CD8-positive, alpha-beta memory T cell (primary cell): ENCODE data around the gene ACY1. TPM values are rescaled to one million over a fixed set of nuclear protein-coding genes. Genes with fewer than 3 reads are reported as not detected.

Experiments used
- CTCF ChIA-PET: fragments of 350-600 bp; sonication (Branson Sonifier 250); formaldehyde crosslinking; loops from one replicate; lab custom pipeline; 2021; ENCODE audit warnings: antibody characterized with exemption; lab: Charles Lee
- POLR2A ChIA-PET: fragments of 350-600 bp; sonication (Branson Sonifier 250); formaldehyde crosslinking; loops from one replicate; lab custom pipeline; 2021; ENCODE audit warnings: antibody characterized with exemption; lab: Charles Lee
- DNase-seq, 5 donors: peaks; one replicate each; pipeline versions ENCODE4 v3.0.0 to v3.0.0-alpha.2; 2020 to 2022; ENCODE audit warnings: mixed read lengths in 1 of 5
- H3K27ac ChIP-seq: one replicate; pipeline ENCODE4 v1.7.0; 2013; ENCODE audit warnings: low read depth, mild to moderate bottlenecking, low read length, moderate library complexity
- H3K27me3 ChIP-seq: 2 replicates; pipeline ENCODE4 v1.7.0; 2013; ENCODE audit warnings: low read length, mild to moderate bottlenecking; ENCODE audit not compliant: insufficient read depth, poor library complexity, severe bottlenecking
- H3K36me3 ChIP-seq: 2 replicates; pipeline ENCODE4 v1.7.0; 2013; ENCODE audit warnings: mild to moderate bottlenecking, low read length, moderate library complexity; ENCODE audit not compliant: insufficient read depth
- H3K4me1 ChIP-seq: 2 replicates; pipeline ENCODE4 v1.7.0; 2013; ENCODE audit warnings: mild to moderate bottlenecking, low read length, moderate library complexity; ENCODE audit not compliant: insufficient read depth
- H3K4me3 ChIP-seq: 2 replicates; pipeline ENCODE4 v1.7.0; 2013; ENCODE audit warnings: mild to moderate bottlenecking, low read length
- H3K9me3 ChIP-seq: 2 replicates; pipeline ENCODE4 v1.7.0; 2013; ENCODE audit warnings: mild to moderate bottlenecking, low read length
- H3K27ac Mint-ChIP-seq, 8 donors: one replicate each; pipeline ENCODE4 v1.8.0; 2020 to 2021; ENCODE audit warnings: mixed read lengths in 8 of 8, mild to moderate bottlenecking in 6 of 8, inconsistent platforms in 3 of 8, moderate library complexity in 3 of 8
- H3K27me3 Mint-ChIP-seq, 2 donors: one replicate each; pipeline ENCODE4 v1.8.0; 2020 to 2021; ENCODE audit warnings: mixed read lengths in 2 of 2, mild to moderate bottlenecking in 1 of 2, moderate library complexity in 1 of 2
- H3K36me3 Mint-ChIP-seq, 3 donors: one replicate each; pipeline ENCODE4 v1.8.0; 2020 to 2021; ENCODE audit warnings: mixed read lengths in 3 of 3, inconsistent platforms in 1 of 3, mild to moderate bottlenecking in 1 of 3
- H3K4me1 Mint-ChIP-seq, 3 donors: one replicate each; pipeline ENCODE4 v1.8.0; 2020 to 2021; ENCODE audit warnings: mixed read lengths in 3 of 3, inconsistent platforms in 1 of 3, mild to moderate bottlenecking in 1 of 3
- H3K4me3 Mint-ChIP-seq, 7 donors: one replicate each; pipeline ENCODE4 v1.8.0; 2020 to 2021; ENCODE audit warnings: mixed read lengths in 7 of 7, mild to moderate bottlenecking in 6 of 7, moderate library complexity in 4 of 7, inconsistent platforms in 2 of 7
- H3K9me3 Mint-ChIP-seq, 5 donors: one replicate each; pipeline ENCODE4 v1.8.0; 2020 to 2022; ENCODE audit warnings: mixed read lengths in 5 of 5, mild to moderate bottlenecking in 3 of 5, moderate library complexity in 2 of 5, inconsistent platforms in 1 of 5
- polyA plus RNA-seq: library from polyadenylated mRNA; unstranded; fragments of 300-500 nt; fragmentation: Illumina TruSeq; gene quantifications from one replicate; pipeline ENCODE4 v1.2.3, GENCODE V29; 2021
- total RNA-seq, 2 experiments: library from RNA; stranded (reverse); gene quantifications; one replicate each; pipeline ENCODE4 v1.2.3, GENCODE V29; 2021

Gene ACY1
- total and polyA plus RNA-seq, 3 experiments from 2014 or later = 13.8 to 49.0 (median 46.1) TPM

DNA sequence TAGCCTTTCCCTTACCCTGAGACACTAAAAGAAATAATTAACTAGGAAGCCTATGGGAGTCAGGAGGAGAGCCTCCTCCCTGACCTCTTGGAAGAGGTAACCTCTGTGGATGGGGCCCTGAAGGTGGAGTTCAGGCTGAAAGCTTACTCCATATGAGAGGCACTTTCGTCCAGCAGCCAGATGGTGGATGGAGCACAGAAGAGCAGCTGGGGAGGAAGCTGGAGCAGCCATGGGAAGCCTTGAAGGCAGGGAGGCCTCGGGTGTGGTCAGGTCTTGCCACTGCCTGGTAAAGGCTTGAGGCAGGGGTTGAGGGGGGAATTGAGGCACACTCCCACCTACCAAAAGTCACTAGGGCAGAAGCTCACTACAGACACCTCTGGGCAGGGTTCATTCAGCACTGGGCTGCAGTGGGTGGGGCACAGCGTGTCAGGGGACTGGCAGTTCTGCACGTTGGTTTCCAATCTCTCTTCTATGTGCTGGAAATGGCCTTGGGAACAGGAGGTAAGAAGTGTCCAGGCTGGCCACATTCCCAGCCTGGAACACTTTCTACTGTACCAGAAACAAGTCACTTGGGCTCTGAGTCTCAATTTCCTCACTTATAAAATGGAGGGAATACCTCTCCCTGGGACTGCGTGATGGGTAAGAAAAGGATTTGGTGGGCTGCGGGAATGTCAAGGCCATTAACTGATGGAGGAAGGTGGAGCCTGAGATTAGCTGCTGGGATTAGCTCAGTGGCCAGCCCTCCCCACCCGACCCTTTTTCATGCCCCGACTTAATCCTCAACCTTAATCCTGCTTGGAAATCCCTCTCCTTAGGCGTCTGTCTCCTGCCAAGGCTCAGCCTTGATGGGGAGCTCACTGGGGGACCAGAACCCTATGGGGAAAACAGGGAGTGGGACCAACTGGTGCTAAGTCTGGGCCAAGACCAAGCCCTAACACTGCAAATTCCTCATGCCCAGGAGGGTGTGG is 21.4 kb upstream of the ACY1 start:
- Histone ChIP-seq H3K4me1 (peaks cover 16% of the 10 kb centered on the region), H3K27ac (no peak overlapping the region), H3K4me3 (no peak overlapping the region), H3K9me3 (no peaks in the 10 kb centered on the region), H3K27me3 (peaks cover 5% of the 10 kb centered on the region), H3K36me3 (no peaks in the 10 kb centered on the region)
- Mint-ChIP-seq H3K9me3 (no peaks in the 10 kb centered on the region), H3K27ac (peak overlapping the region in 1 of 8 donors; percentile 87), H3K4me1 (peaks cover 9 to 18% (median 13%) of the 10 kb centered on the region in 3 donors), H3K4me3 (peak overlapping the region in 1 of 7 donors; percentile 32), H3K36me3 (peaks cover 5 to 12% (median 6%) of the 10 kb centered on the region in 3 donors), H3K27me3 (peaks cover 2 to 15% of the 10 kb centered on the region in 2 donors)
- ChIA-PET CTCF (interaction anchor here (2.4 to 3.3 kb wide), 2 partner anchors 12 to 20 kb away, joined by 12 to 15 read pairs; partner anchors contain the start of genes ABHD14A, ABHD14B, PARP3 and RRP9), POLR2A (interaction anchor here (0.6 kb wide), 1 partner anchor 42 kb away, joined by 3 read pairs; no protein-coding TSS in a partner anchor)
- no peak for DNase-seq

DNA sequence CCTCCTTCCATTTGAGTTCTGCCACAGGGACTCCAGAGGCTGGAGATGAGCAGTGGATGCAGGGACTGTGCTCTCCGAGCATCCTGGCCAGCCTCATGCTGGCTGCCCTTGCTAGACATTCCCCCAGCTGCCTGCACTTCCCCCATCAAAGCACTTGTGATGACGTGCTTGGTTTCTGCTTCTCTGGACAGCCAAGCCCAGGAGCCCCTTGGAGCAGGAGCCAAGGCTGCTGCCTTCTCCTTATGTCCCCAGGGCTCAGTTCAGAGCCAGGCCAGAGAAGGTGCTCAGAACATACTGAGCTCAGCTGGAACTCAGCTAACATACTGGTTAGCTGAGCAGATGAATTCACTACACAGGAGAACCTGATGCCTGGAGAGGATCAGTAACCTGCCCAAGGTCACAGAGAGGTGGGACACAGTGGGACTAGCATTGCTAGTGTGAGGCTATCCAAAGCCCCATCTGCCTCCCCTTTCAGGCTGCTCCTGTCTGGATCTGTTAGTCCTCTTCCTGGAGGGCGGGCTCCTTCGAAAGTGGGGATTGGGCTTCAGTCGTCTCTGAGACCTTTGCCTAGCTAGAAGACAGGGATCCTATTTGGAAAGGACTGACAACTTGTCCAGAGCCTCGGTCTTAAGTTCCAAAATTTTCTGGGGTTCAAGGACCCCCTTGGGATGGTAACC is 20.3 kb upstream of the ACY1 start:
- ChIA-PET POLR2A (no interaction called here), CTCF (interaction anchor here (2.4 to 3.3 kb wide), 2 partner anchors 11 to 21 kb away, joined by 12 to 15 read pairs; partner anchors contain the start of genes ABHD14A, ABHD14B, PARP3 and RRP9)
- H3K4me1 ChIP-seq = peaks cover 16% of the 10 kb centered on the region
- Mint-ChIP-seq H3K4me1 (peaks cover 11 to 21% (median 12%) of the 10 kb centered on the region in 3 donors), H3K4me3 (no peak overlapping the region), H3K9me3 (no peaks in the 10 kb centered on the region), H3K36me3 (peaks cover 5 to 13% (median 6%) of the 10 kb centered on the region in 3 donors), H3K27ac (no peak overlapping the region), H3K27me3 (peaks cover 2 to 14% of the 10 kb centered on the region in 2 donors)
- no peaks in the 10 kb centered on the region for H3K27me3 ChIP-seq
- DNase-seq = no peak
- H3K4me3 ChIP-seq = no peak overlapping the region
- H3K9me3 ChIP-seq = no peaks in the 10 kb centered on the region
- H3K36me3 ChIP-seq = no peaks in the 10 kb centered on the region
- H3K27ac ChIP-seq = no peak overlapping the region

DNA sequence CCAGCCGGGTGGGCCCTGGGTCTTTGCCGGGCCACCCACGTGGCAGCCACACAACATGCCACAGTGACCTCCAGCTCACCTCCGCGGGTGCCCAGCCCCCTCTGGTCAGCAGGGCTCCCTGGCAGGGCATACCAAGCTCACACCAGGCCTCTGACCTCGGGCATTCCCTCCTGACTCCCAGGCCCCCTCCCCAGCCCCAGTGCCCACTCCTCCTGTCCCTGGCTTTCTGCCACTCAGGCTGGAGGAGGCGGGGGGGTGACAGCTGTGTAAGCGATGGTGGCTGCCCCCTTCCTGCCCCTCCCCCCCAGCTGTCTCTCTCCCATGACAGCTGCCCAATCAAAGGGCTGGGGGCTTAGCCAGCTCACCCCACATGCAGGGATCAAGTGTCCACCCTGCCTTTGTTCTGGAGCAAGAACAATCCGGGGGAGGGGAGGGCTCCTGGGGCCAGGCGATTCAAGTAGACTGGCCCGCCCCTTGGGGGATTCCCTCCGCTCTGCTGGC is 19.3 kb upstream of the ACY1 start:
- POLR2A ChIA-PET = no interaction called here
- peaks cover 0 to 8% (median 3%) of the 10 kb centered on the region in 3 donors for H3K36me3 Mint-ChIP-seq

DNA sequence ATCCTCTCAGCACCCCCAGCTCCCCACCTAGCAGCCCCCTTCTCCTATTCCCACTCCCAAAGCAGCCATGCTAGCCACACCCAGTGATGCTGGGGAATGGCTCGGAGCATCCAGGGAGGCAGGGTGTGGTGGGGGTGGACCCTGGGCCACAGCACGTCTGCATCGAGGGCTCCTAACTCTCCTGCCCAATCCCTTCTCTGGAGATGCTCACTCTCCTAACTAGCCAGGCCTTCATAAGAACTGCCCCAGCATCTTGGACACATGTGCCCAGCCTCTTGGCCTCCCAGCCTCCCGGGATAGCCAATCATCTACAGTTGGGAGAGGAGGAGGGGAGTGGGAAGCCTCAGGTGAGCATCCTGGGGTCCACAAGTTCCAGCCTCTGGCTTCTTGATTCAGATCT is 18.8 kb upstream of the ACY1 start:
- Mint-ChIP-seq H3K9me3 (no peaks in the 10 kb centered on the region), H3K36me3 (peaks cover 0 to 8% (median 3%) of the 10 kb centered on the region in 3 donors), H3K4me3 (peak overlapping the region in 1 of 7 donors; percentile 73), H3K27me3 (peaks cover 0 to 4% of the 10 kb centered on the region in 2 donors), H3K4me1 (peaks cover 14 to 33% (median 20%) of the 10 kb centered on the region in 3 donors), H3K27ac (no peak overlapping the region)
- no peak overlapping the region for H3K4me3 ChIP-seq
- DNase-seq = no peak
- H3K36me3 ChIP-seq = no peaks in the 10 kb centered on the region
- no peaks in the 10 kb centered on the region for H3K9me3 ChIP-seq
- no peaks in the 10 kb centered on the region for H3K27me3 ChIP-seq
- ChIA-PET POLR2A (no interaction called here), CTCF (interaction anchor here (0.6 to 3.3 kb wide), 4 partner anchors 9 to 23 kb away, joined by 3 to 15 read pairs (median 4); partner anchors contain the start of genes ABHD14A, ABHD14B and RRP9)
- no peak overlapping the region for H3K27ac ChIP-seq
- peaks cover 16% of the 10 kb centered on the region for H3K4me1 ChIP-seq

More for the DNA sequence above, 19.3 kb upstream of the ACY1 start:
- CTCF ChIA-PET = interaction anchor here (1.6 to 3.3 kb wide), 3 partner anchors 10 to 22 kb away, joined by 5 to 15 read pairs (median 12); partner anchors contain the start of genes ABHD14A, ABHD14B, PARP3 and RRP9
- Histone ChIP-seq H3K4me3 (no peak overlapping the region), H3K27me3 (no peaks in the 10 kb centered on the region), H3K27ac (no peak overlapping the region), H3K4me1 (peaks cover 16% of the 10 kb centered on the region), H3K9me3 (no peaks in the 10 kb centered on the region), H3K36me3 (no peaks in the 10 kb centered on the region)
- DNase-seq = no peak
- Mint-ChIP-seq H3K4me1 (peaks cover 13 to 30% (median 16%) of the 10 kb centered on the region in 3 donors), H3K4me3 (no peak overlapping the region), H3K27me3 (peaks cover 0 to 8% of the 10 kb centered on the region in 2 donors), H3K27ac (no peak overlapping the region), H3K9me3 (no peaks in the 10 kb centered on the region)

DNA sequence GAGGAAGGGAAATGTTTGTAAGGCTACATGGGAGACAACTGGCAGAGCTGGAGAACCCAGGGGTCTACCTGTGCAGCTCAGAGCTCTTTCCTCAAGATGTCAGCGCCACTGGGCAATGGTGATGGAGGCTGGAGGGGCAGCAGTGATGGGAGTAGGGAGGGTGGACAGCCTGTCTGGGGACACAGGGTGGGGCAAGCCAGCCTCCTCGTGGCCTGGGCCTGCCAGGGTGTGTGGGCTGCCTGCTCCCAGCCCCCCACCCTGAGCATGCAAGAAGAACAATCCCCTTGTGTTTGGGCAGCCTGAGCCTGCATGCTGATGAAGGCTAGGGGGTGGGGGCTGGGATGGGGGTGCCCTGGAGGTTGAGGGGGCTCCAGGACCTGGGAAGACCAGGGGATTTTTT is 17.3 kb upstream of the ACY1 start:
- ChIA-PET POLR2A (no interaction called here), CTCF (interaction anchor here (1.1 to 1.7 kb wide), 3 partner anchors 8 to 24 kb away, joined by 3 to 5 read pairs (median 3); partner anchors contain the start of genes ABHD14B and RRP9)
- H3K27me3 Mint-ChIP-seq = peaks cover 0 to 4% of the 10 kb centered on the region in 2 donors

DNA sequence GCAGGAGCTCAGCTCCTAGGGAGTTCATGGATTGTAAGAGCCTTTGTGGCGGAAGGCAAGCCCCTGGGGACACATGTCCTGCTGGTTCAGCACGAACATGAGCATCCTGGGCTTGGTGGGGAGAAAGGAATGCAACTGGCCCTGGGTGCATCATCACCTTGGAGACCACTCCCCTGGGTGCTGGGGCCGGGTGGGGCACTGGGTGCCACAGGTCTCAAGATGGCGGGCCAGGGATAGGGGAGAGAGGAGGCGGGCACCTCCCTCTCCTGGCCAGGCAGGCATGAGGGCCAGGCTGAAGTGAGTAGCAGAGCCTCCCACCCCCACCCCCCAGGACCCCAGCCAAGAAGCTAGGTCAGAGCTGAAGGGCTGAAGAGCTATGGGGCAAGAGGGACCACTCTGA is 16.8 kb upstream of the ACY1 start:
- H3K4me3 ChIP-seq = peak overlapping the region; percentile 58
- POLR2A ChIA-PET = interaction anchor here (0.5 to 0.7 kb wide), 2 partner anchors 13 to 234 kb away, joined by 3 read pairs; no protein-coding TSS in a partner anchor

More for the DNA sequence above, 17.3 kb upstream of the ACY1 start:
- Mint-ChIP-seq H3K36me3 (peaks cover 0 to 7% (median 3%) of the 10 kb centered on the region in 3 donors), H3K9me3 (no peaks in the 10 kb centered on the region), H3K4me3 (peak overlapping the region in 6 of 7 donors; percentile 60 to 79 (median 75)), H3K4me1 (peaks cover 14 to 39% (median 26%) of the 10 kb centered on the region in 3 donors), H3K27ac (peak overlapping the region in 3 of 8 donors; percentile 22 to 52 (median 41))
- Histone ChIP-seq H3K9me3 (no peaks in the 10 kb centered on the region), H3K36me3 (no peaks in the 10 kb centered on the region), H3K27ac (no peak overlapping the region), H3K27me3 (no peaks in the 10 kb centered on the region), H3K4me3 (no peak overlapping the region), H3K4me1 (peaks cover 16% of the 10 kb centered on the region)
- no peak for DNase-seq

DNA sequence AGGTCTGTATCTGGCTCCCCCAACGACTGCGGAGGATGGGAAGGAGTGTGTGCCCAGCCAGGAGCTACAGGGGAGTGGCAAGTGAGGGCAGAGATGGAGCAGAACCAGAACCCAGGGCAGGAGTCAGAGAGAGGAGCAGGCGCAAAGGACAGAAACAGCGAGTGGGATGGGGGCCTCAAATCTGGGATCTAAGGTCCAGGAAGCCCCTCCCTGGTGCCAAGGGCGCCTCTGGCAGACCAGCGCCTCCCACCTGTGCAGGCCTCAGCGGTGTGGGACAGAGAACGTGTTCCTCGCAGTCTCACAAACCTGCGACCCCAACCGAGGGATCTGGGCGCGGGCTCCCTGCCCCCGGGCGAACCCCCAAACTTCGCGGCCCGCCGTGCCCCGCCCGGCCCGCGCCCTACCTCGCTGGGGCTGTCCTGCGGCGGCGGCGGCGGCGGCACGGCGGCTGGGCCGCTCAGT is 16.4 kb upstream of the ACY1 start:
- Histone ChIP-seq H3K4me3 (peak overlapping the region; percentile 58), H3K4me1 (peaks cover 16% of the 10 kb centered on the region), H3K9me3 (no peaks in the 10 kb centered on the region), H3K27me3 (no peaks in the 10 kb centered on the region), H3K36me3 (no peaks in the 10 kb centered on the region), H3K27ac (peak overlapping the region; percentile 57)
- Mint-ChIP-seq H3K9me3 (no peaks in the 10 kb centered on the region), H3K4me3 (peak overlapping the region; percentile 72 to 86 (median 81)), H3K27me3 (no peaks in the 10 kb centered on the region), H3K4me1 (peaks cover 14 to 44% (median 31%) of the 10 kb centered on the region in 3 donors), H3K36me3 (peaks cover 0 to 4% (median 3%) of the 10 kb centered on the region in 3 donors), H3K27ac (peak overlapping the region in 7 of 8 donors; percentile 30 to 89 (median 63))
- peak in 1 of 5 donors; percentile 21 for DNase-seq
- CTCF ChIA-PET = no interaction called here
- POLR2A ChIA-PET = interaction anchor here (0.5 to 0.7 kb wide), 2 partner anchors 14 to 234 kb away, joined by 3 read pairs; no protein-coding TSS in a partner anchor

More for the DNA sequence above, 16.8 kb upstream of the ACY1 start:
- Mint-ChIP-seq H3K4me1 (peaks cover 14 to 44% (median 31%) of the 10 kb centered on the region in 3 donors), H3K27me3 (peaks cover 0 to 3% of the 10 kb centered on the region in 2 donors), H3K36me3 (peaks cover 0 to 4% (median 3%) of the 10 kb centered on the region in 3 donors), H3K27ac (peak overlapping the region in 7 of 8 donors; percentile 30 to 89 (median 63)), H3K9me3 (no peaks in the 10 kb centered on the region), H3K4me3 (peak overlapping the region; percentile 72 to 86 (median 81))
- Histone ChIP-seq H3K4me1 (peaks cover 16% of the 10 kb centered on the region), H3K27me3 (no peaks in the 10 kb centered on the region), H3K27ac (no peak overlapping the region), H3K36me3 (no peaks in the 10 kb centered on the region), H3K9me3 (no peaks in the 10 kb centered on the region)
- CTCF ChIA-PET = interaction anchor here (1.1 kb wide), 1 partner anchor 7 kb away, joined by 3 read pairs; the partner anchor contains the start of gene ABHD14B
- DNase-seq = no peak
